Measurements from ENCODE around the gene C20orf141.

C20orf141 gene

GRCh38 chr20:2816030-2816582 lies 1.3 kb downstream of the C20orf141 start, which contains the start of gene TMEM239:
TMEM239 (plus strand) TSS chr20:2816364; CDS start chr20:2816555, 191 bp downstream.
- H3K79me2 ChIP-seq (ENCODE audit: insufficient read depth, low read length): no peaks in the 10 kb centered on the region
- H3K9me3 ChIP-seq (ENCODE audit: insufficient read depth, low read length): no peaks in the 10 kb centered on the region
- no peak within 1 kb of the TSS for H3K4me3 ChIP-seq (ENCODE audit: insufficient read depth, low read length, poor library complexity, severe bottlenecking)
- no peaks in the 10 kb centered on the region for H3F3A ChIP-seq (ENCODE audit: insufficient read depth)
- no peaks in the 10 kb centered on the region for H3K27me3 ChIP-seq (ENCODE audit: low read length)
- no peak within 1 kb of the TSS for H3K9ac ChIP-seq (ENCODE audit: low read length)
- no peaks in the 10 kb centered on the region for H3K9me2 ChIP-seq (replicated peaks; ENCODE audit: insufficient read depth, low read length)
- no peak within 1 kb of the TSS for H3K27ac ChIP-seq (ENCODE audit: low read depth, low read length)
- TF ChIP-seq CTCF (IDR thresholded peaks at IDR 0.05; ENCODE audit: insufficient read depth, low read length, poor library complexity, severe bottlenecking): no peak
- no peak for TF ChIP-seq EZH2phosphoT487 (conservative IDR thresholded peaks at IDR 0.05; ENCODE audit: low read length)
- no peaks in the 10 kb centered on the region for H4K20me1 ChIP-seq (ENCODE audit: low read depth, low read length)
- no peak within 1 kb of the TSS for H2AFZ ChIP-seq (ENCODE audit: low read depth, low read length, severe bottlenecking)
- H3K36me3 ChIP-seq (ENCODE audit: low read length): no peaks in the 10 kb centered on the region
- H3K4me2 ChIP-seq (ENCODE audit: low read depth, low read length, poor library complexity, severe bottlenecking): no peak within 1 kb of the TSS

- H3F3A ChIP-seq (ENCODE audit: insufficient read depth): no peaks in the 10 kb centered on the region
Measured at GRCh38 chr20:2816583-2817340, 2.0 kb downstream of the C20orf141 start.

GRCh38 chr20:2817341-2817726 lies 2.5 kb downstream of the C20orf141 start:
- H3K36me3 ChIP-seq (ENCODE audit: low read length): no peaks in the 10 kb centered on the region
- H3K27ac ChIP-seq (ENCODE audit: low read depth, low read length): no peak overlapping the region
- TF ChIP-seq EZH2phosphoT487 (conservative IDR thresholded peaks at IDR 0.05; ENCODE audit: low read length) (no peak), CTCF (IDR thresholded peaks at IDR 0.05; ENCODE audit: insufficient read depth, low read length, poor library complexity, severe bottlenecking) (no peak)
- H3K9ac ChIP-seq (ENCODE audit: low read length): no peak overlapping the region
- H3K9me3 ChIP-seq (ENCODE audit: insufficient read depth, low read length): no peaks in the 10 kb centered on the region
- H4K20me1 ChIP-seq (ENCODE audit: low read depth, low read length): no peaks in the 10 kb centered on the region
- H3K4me3 ChIP-seq (ENCODE audit: insufficient read depth, low read length, poor library complexity, severe bottlenecking): no peak overlapping the region
- no peaks in the 10 kb centered on the region for H3F3A ChIP-seq (ENCODE audit: insufficient read depth)
- H3K4me2 ChIP-seq (ENCODE audit: low read depth, low read length, poor library complexity, severe bottlenecking): no peak overlapping the region
- no peaks in the 10 kb centered on the region for H3K79me2 ChIP-seq (ENCODE audit: insufficient read depth, low read length)
- no peaks in the 10 kb centered on the region for H3K9me2 ChIP-seq (replicated peaks; ENCODE audit: insufficient read depth, low read length)
- no peak overlapping the region for H2AFZ ChIP-seq (ENCODE audit: low read depth, low read length, severe bottlenecking)
- H3K27me3 ChIP-seq (ENCODE audit: low read length): no peaks in the 10 kb centered on the region

More at GRCh38 chr20:2816583-2817340, 2.0 kb downstream of the C20orf141 start:
- H2AFZ ChIP-seq (ENCODE audit: low read depth, low read length, severe bottlenecking): no peak overlapping the region
- no peak overlapping the region for H3K4me2 ChIP-seq (ENCODE audit: low read depth, low read length, poor library complexity, severe bottlenecking)
- H3K9me2 ChIP-seq (replicated peaks; ENCODE audit: insufficient read depth, low read length): no peaks in the 10 kb centered on the region
- no peak overlapping the region for H3K27ac ChIP-seq (ENCODE audit: low read depth, low read length)
- H4K20me1 ChIP-seq (ENCODE audit: low read depth, low read length): no peaks in the 10 kb centered on the region
- H3K9ac ChIP-seq (ENCODE audit: low read length): no peak overlapping the region
- H3K9me3 ChIP-seq (ENCODE audit: insufficient read depth, low read length): no peaks in the 10 kb centered on the region
- TF ChIP-seq EZH2phosphoT487 (conservative IDR thresholded peaks at IDR 0.05; ENCODE audit: low read length) (no peak), CTCF (IDR thresholded peaks at IDR 0.05; ENCODE audit: insufficient read depth, low read length, poor library complexity, severe bottlenecking) (no peak)
- no peak overlapping the region for H3K4me3 ChIP-seq (ENCODE audit: insufficient read depth, low read length, poor library complexity, severe bottlenecking)
- no peaks in the 10 kb centered on the region for H3K36me3 ChIP-seq (ENCODE audit: low read length)
- H3K27me3 ChIP-seq (ENCODE audit: low read length): no peaks in the 10 kb centered on the region
- H3K79me2 ChIP-seq (ENCODE audit: insufficient read depth, low read length): no peaks in the 10 kb centered on the region
